Lower lobe of right lung (tissue), 2 donors: ENCODE measurements around the gene ZFP64. TPM values are rescaled to one million over a fixed set of nuclear protein-coding genes. Genes with fewer than 3 reads are reported as not detected.

Source experiments
- ATAC-seq, 2 donors: fragments of 200-7000 bp; cut with Tn5 transposase; one replicate each; pipeline ENCODE4 v1.9.1; 2020 to 2022; ENCODE audit warnings: mild to moderate bottlenecking in 2 of 2, moderate library complexity in 2 of 2
- DNase-seq: peaks from one replicate; pipeline ENCODE4 v3.0.0-alpha.2; 2020
- H3K27ac ChIP-seq: fragments of 200-600 bp; one replicate; pipeline ENCODE4 v1.8.0; 2022
- H3K27me3 ChIP-seq: fragments of 200-600 bp; one replicate; pipeline ENCODE4 v1.8.0; 2022; ENCODE audit warnings: low read depth
- H3K36me3 ChIP-seq: fragments of 200-600 bp; one replicate; pipeline ENCODE4 v1.8.0; 2022; ENCODE audit warnings: mild to moderate bottlenecking
- H3K4me1 ChIP-seq: fragments of 200-600 bp; one replicate; pipeline ENCODE4 v1.8.0; 2022
- H3K4me3 ChIP-seq: fragments of 200-600 bp; one replicate; pipeline ENCODE4 v1.8.0; 2022; ENCODE audit warnings: mild to moderate bottlenecking
- H3K9me3 ChIP-seq: fragments of 200-600 bp; one replicate; pipeline ENCODE4 v1.8.0; 2022
- CTCF ChIP-seq: fragments of 200-600 bp; IDR thresholded peaks from one replicate; pipeline ENCODE4 v1.8.0; 2022; ENCODE audit warnings: antibody characterized with exemption, mild to moderate bottlenecking
- intact Hi-C: fragments of 100-400 bp; cut with DNase I; formaldehyde crosslinking; loops from one replicate; pipeline ENCODE4 v1.11.0; 2022
- total RNA-seq: library from RNA; stranded (reverse); fragmentation: NEBNext Ultra II Directional; extraction: Animal tissue kit (Norgen Biotek cat#: 25700); gene quantifications from one replicate; pipeline ENCODE4 v1.2.1, GENCODE V29; 2021
- donor health status: DM: no; HTN: yes; CAD: no; lungs with severe emphysema.

Gene ZFP64
- total RNA-seq, 1 donor from 2014 or later: 12.8 TPM

DNA sequence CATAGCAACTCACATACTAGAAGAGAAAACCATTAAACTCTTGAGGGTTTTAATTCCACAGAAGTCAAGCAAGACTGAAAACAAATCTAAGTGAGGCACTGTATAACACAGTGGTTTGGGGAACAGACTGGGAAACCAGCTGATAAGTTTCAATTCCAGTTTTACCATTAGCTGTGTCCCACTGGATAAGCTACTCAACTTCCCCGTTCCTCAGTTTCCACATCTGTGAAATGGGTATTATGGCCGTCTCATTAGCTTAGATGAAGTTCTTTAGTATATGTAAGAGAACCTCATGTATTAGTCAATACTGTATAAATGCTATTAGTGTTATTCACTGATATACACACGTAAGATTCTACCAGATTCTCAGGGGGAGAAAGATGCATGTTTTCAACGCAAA is 89.0 kb downstream of the ZFP64 start:
- Histone ChIP-seq H3K36me3 (no peaks in the 10 kb centered on the region), H3K4me3 (no peak overlapping the region), H3K9me3 (no peaks in the 10 kb centered on the region), H3K27ac (no peak overlapping the region), H3K4me1 (peaks cover 27% of the 10 kb centered on the region), H3K27me3 (peaks cover 37% of the 10 kb centered on the region)
- no peak for DNase-seq
- no peak for ATAC-seq
- TF ChIP-seq CTCF: no peak
- intact Hi-C loops: no loop called here

GRCh38 chr20:52102126-52102525 is 89.5 kb downstream of the ZFP64 start:
- Histone ChIP-seq H3K4me3 (no peak overlapping the region), H3K9me3 (no peaks in the 10 kb centered on the region), H3K27me3 (peaks cover 37% of the 10 kb centered on the region), H3K4me1 (peaks cover 27% of the 10 kb centered on the region), H3K27ac (no peak overlapping the region), H3K36me3 (no peaks in the 10 kb centered on the region)
- no peak for TF ChIP-seq CTCF
- ATAC-seq (no peak), DNase-seq (no peak)
- intact Hi-C loops: no loop called here
